Suprapubic skin (tissue), 4 donors: Measurements from ENCODE around the gene ACAD11. TPM values are rescaled to one million over a fixed set of nuclear protein-coding genes. Genes with fewer than 3 reads are reported as not detected.
"Not testable (repeated sequence)": the region's sequence is repeated elsewhere in the genome, so short reads cannot be mapped to it uniquely, and the experiment has no call there.

Experiments used
- DNase-seq, 2 donors: peaks; one replicate each; pipeline ENCODE4 v3.0.0-alpha.2; 2019; ENCODE audit warnings: low spot score in 2 of 2
- H3K27ac ChIP-seq: fragments of 200-600 bp; sonication (generic); one replicate; pipeline ENCODE4 v1.5.1; 2019
- H3K27me3 ChIP-seq: fragments of 200-600 bp; sonication (generic); one replicate; pipeline ENCODE4 v1.5.1; 2019
- H3K36me3 ChIP-seq: fragments of 200-600 bp; sonication (generic); one replicate; pipeline ENCODE4 v1.5.1; 2019
- H3K4me1 ChIP-seq: fragments of 200-600 bp; sonication (generic); one replicate; pipeline ENCODE4 v1.5.1; 2019
- H3K4me3 ChIP-seq: fragments of 200-600 bp; sonication (generic); one replicate; pipeline ENCODE4 v1.5.1; 2019; ENCODE audit warnings: mild to moderate bottlenecking
- H3K9me3 ChIP-seq: fragments of 200-600 bp; sonication (generic); one replicate; pipeline ENCODE4 v1.5.1; 2019
- EP300 ChIP-seq: sonication (generic); formaldehyde crosslinking; IDR thresholded peaks from one replicate; pipeline ENCODE4 v1.6.1; 2017; ENCODE audit warnings: antibody characterized with exemption
- POLR2A ChIP-seq, 2 donors: fragments of 450-650 bp; IDR thresholded peaks; one replicate each; pipeline ENCODE4 v1.6.1; 2017; ENCODE audit warnings: antibody characterized with exemption in 2 of 2, mild to moderate bottlenecking in 2 of 2, moderate library complexity in 2 of 2
- POLR2AphosphoS5 ChIP-seq, 3 donors: sonication (generic); formaldehyde crosslinking; IDR thresholded peaks; one replicate each; pipeline ENCODE4 v1.6.1; 2017; ENCODE audit warnings: antibody characterized with exemption in 3 of 3
- WGBS: methylation state at CpG from one replicate; pipeline ENCODE4 v1.1.5; 2018; 5-methylcytosine and 5-hydroxymethylcytosine counted together
- total RNA-seq, 4 donors: library from RNA; depleted of rRNA; stranded (reverse); fragments of >200 nt; gene quantifications; one replicate each; pipeline ENCODE4 v1.1.0, GENCODE V29; 2016
- TF ChIP-seq, protein P1 (sequence below), 2 donors: fragments of 200-600 bp in 1 of 2; fragments of 450-650 bp in 1 of 2; sonication (generic) in 1 of 2; IDR thresholded peaks; one replicate each; pipeline ENCODE4 v1.5.1; 2016 to 2019; ENCODE audit warnings: antibody characterized with exemption in 2 of 2, mild to moderate bottlenecking in 1 of 2, moderate library complexity in 1 of 2

Gene ACAD11
- total RNA-seq, 4 donors from 2014 or later: 18.2 to 112 (median 23.3) TPM

DNA sequence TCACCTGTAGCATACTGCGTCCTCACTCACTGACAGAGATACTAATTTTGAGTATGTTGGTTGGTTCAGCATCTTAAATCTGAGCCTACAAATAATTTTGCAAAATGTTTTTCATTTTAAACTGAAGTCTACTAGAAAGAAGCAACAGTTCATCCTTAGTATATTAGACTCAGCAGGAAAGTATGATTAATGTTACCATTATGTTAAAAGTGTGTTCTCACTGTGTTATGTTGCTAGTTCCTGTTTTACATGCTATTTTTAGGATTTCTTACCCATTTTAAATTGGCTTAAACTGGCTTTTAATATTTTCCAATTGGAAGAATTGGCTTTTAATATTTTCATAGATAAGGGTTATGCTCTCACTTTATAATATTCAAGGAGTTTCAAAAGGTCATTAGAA is 36.8 kb downstream of the ACAD11 start:
- TF ChIP-seq, protein P1, sequence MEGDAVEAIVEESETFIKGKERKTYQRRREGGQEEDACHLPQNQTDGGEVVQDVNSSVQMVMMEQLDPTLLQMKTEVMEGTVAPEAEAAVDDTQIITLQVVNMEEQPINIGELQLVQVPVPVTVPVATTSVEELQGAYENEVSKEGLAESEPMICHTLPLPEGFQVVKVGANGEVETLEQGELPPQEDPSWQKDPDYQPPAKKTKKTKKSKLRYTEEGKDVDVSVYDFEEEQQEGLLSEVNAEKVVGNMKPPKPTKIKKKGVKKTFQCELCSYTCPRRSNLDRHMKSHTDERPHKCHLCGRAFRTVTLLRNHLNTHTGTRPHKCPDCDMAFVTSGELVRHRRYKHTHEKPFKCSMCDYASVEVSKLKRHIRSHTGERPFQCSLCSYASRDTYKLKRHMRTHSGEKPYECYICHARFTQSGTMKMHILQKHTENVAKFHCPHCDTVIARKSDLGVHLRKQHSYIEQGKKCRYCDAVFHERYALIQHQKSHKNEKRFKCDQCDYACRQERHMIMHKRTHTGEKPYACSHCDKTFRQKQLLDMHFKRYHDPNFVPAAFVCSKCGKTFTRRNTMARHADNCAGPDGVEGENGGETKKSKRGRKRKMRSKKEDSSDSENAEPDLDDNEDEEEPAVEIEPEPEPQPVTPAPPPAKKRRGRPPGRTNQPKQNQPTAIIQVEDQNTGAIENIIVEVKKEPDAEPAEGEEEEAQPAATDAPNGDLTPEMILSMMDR (IDR thresholded peaks at IDR 0.05): no peak
- TF ChIP-seq POLR2A (IDR thresholded peaks at IDR 0.05) (no peak), POLR2AphosphoS5 (IDR thresholded peaks at IDR 0.05) (no peak), EP300 (no peak)
- Histone ChIP-seq H3K4me3 (no peak overlapping the region), H3K9me3 (no peaks in the 10 kb centered on the region), H3K27me3 (no peaks in the 10 kb centered on the region), H3K27ac (no peak overlapping the region), H3K4me1 (peaks cover 12% of the 10 kb centered on the region), H3K36me3 (peaks cover 18% of the 10 kb centered on the region)
- DNase-seq: no peak
- 92% methylated on average over 1 of the region's 1 CpG for WGBS

DNA sequence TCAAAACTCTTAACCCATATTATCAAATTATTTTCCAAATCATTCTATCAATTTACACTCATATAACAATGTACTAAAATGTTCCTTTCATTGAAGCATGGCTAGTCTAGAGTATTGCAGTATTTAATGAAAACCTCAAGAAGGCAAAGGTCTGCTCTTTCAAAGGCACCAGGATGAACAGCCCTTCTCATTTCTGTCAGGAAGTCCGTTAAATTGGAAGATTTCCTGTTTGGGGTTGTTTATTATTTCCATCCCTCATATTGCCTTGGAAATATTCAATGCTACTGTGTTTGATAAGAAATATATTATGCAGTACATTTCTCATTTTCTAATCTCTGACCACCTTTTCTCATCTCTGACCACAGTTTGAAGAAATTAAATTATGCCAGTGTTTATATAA is 37.5 kb downstream of the ACAD11 start:
- 58% methylated on average over 1 of the region's 1 CpG for WGBS
- peaks cover 12% of the 10 kb centered on the region for H3K4me1 ChIP-seq
- no peaks in the 10 kb centered on the region for H3K9me3 ChIP-seq
- TF ChIP-seq EP300: no peak
- TF ChIP-seq POLR2AphosphoS5 (IDR thresholded peaks at IDR 0.05): no peak
- TF ChIP-seq, protein P1 (IDR thresholded peaks at IDR 0.05): no peak
- no peak for TF ChIP-seq POLR2A (IDR thresholded peaks at IDR 0.05)
- peaks cover 18% of the 10 kb centered on the region for H3K36me3 ChIP-seq
- no peak for DNase-seq
- H3K27me3 ChIP-seq: no peaks in the 10 kb centered on the region
- H3K27ac ChIP-seq: no peak overlapping the region
- no peak overlapping the region for H3K4me3 ChIP-seq

DNA sequence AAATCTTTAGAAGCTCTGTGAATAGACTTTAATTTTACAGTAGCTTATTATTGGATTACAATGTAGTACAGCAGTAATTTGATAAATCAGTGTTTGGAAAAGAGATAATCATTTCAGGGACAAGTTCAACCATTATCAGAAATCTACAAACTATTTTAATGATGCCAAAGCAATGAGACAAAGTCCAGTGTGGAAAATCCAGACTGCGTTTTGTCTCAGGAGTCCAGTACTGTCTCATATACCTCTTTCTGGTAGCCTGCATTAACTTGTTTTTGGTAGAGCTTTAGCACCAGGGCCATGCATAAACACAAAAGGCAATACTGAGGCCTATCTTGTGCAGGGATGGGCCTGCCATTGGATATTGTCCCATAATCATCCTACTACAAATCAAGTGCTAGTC is 42.8 kb downstream of the ACAD11 start:
- no peak overlapping the region for H3K4me3 ChIP-seq
- H3K9me3 ChIP-seq: no peaks in the 10 kb centered on the region
- H3K4me1 ChIP-seq: no peaks in the 10 kb centered on the region
- peaks cover 3% of the 10 kb centered on the region for H3K36me3 ChIP-seq
- H3K27me3 ChIP-seq: no peaks in the 10 kb centered on the region
- DNase-seq: no peak
- TF ChIP-seq POLR2A (IDR thresholded peaks at IDR 0.05) (no peak), POLR2AphosphoS5 (IDR thresholded peaks at IDR 0.05) (no peak), EP300 (no peak)
- TF ChIP-seq, protein P1 (IDR thresholded peaks at IDR 0.05): no peak
- WGBS: 97% methylated on average over 1 of the region's 1 CpG
- no peak overlapping the region for H3K27ac ChIP-seq

DNA sequence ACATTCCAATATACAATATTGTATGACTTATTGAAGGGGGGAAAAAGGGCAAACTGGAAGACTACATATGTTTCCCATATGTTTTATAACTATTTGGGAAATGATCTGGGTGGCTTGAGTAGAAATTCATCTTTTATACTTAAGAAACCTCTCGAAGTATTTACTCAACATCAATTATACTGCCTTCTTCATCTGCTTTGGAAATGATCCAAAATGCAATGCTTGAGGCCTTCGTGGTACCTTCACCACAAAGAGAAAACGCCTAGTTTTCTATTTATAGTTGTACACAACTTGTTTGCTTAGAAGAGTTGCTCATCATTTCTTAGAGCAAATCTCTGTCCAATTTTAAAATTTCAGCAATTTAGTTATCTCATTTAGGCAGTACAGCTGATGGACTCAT is 43.7 kb downstream of the ACAD11 start:
- DNase-seq: no peak
- no peak overlapping the region for H3K4me3 ChIP-seq
- H3K27me3 ChIP-seq: no peaks in the 10 kb centered on the region
- no peak overlapping the region for H3K27ac ChIP-seq
- no peaks in the 10 kb centered on the region for H3K9me3 ChIP-seq
- 28% methylated on average over 3 of the region's 3 CpGs for WGBS
- peaks cover under 1% of the 10 kb centered on the region for H3K36me3 ChIP-seq
- H3K4me1 ChIP-seq: no peaks in the 10 kb centered on the region
- TF ChIP-seq, protein P1 (IDR thresholded peaks at IDR 0.05): no peak
- TF ChIP-seq EP300 (no peak), POLR2A (IDR thresholded peaks at IDR 0.05) (no peak), POLR2AphosphoS5 (IDR thresholded peaks at IDR 0.05) (no peak)

DNA sequence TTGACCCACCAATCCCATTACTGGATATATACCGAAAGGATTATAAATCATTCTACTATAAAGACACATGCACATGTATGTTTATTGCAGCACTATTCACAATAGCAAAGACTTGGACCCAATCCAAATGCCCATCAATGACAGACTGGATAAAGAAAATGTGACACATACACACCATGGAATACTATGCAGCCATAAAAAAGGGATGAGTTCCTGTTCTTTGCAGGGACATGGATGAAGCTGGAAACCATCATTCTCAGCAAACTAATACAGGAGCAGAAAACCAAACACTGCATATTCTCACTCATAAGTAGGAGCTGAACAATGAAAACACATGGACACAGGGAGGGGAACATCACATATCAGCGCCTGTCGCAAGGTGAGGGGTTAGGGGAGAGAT is 44.3 kb downstream of the ACAD11 start:
- not testable (repeated sequence) for H3K27ac ChIP-seq, H3K36me3 ChIP-seq, H3K9me3 ChIP-seq, H3K4me3 ChIP-seq, DNase-seq, H3K27me3 ChIP-seq, H3K4me1 ChIP-seq
- 97% methylated on average over 3 of the region's 3 CpGs for WGBS

DNA sequence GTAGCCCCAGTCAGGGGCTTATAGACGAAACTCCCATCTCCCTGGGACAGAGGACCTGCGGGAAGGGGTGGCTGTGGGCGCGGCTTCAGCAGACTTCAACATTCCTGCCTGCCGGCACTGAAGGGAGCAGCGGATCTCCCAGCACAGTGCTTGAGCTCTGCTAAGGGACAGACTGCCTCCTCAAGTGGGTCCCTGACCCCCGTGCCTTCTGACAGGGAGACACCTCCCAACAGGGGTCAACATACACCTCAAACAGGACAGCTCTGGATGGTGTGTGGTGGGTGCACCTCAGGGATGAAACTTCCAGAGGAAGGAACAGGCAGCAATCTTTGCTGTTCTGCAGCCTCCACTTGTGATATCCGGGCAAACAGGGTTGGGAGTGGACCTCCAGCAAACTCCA is 53.0 kb downstream of the ACAD11 start:
- H3K4me1 ChIP-seq, H3K4me3 ChIP-seq, H3K27me3 ChIP-seq, H3K9me3 ChIP-seq, H3K27ac ChIP-seq: not testable (repeated sequence)
- peak in 1 of 2 donors; percentile 71 for DNase-seq
- 76% methylated on average over 7 of the region's 8 CpGs for WGBS
- H3K36me3 ChIP-seq: peaks cover 22% of the 10 kb centered on the region
